Measurements from ENCODE around the gene KCTD5.

Gene KCTD5

GRCh38 chr16:2734844-2735515 lies 52.7 kb downstream of the KCTD5 start:
- DNase-seq: no peak

GRCh38 chr16:2736476-2737237 lies 54.3 kb downstream of the KCTD5 start:
- DNase-seq: peak; percentile 44

- DNase-seq: no peak
Measured at GRCh38 chr16:2737238-2737605, 54.9 kb downstream of the KCTD5 start.

GRCh38 chr16:2737895-2738418 lies 55.6 kb downstream of the KCTD5 start:
- DNase-seq: peak; percentile 41

GRCh38 chr16:2738615-2739014 lies 56.3 kb downstream of the KCTD5 start:
- DNase-seq: peak; percentile 47

GRCh38 chr16:2739625-2740430 lies 57.5 kb downstream of the KCTD5 start:
- peak; percentile 68 for DNase-seq

- DNase-seq: no peak
Measured at GRCh38 chr16:2740476-2740875, 58.2 kb downstream of the KCTD5 start.

GRCh38 chr16:2741168-2741567 lies 58.8 kb downstream of the KCTD5 start:
- no peak for DNase-seq

GRCh38 chr16:2742323-2743006 lies 60.1 kb downstream of the KCTD5 start:
- no peak for DNase-seq

- no peak for DNase-seq
Measured at GRCh38 chr16:2743007-2743810, 60.9 kb downstream of the KCTD5 start.

- DNase-seq: peak; percentile 43
Measured at GRCh38 chr16:2744711-2745110, 62.4 kb downstream of the KCTD5 start.

GRCh38 chr16:2745116-2745890 lies 63.0 kb downstream of the KCTD5 start:
- no peak for DNase-seq

- peak; percentile 48 for DNase-seq
Measured at GRCh38 chr16:2745961-2746360, 63.6 kb downstream of the KCTD5 start.

- DNase-seq: peak; percentile 43
Measured at GRCh38 chr16:2748757-2749455, 66.6 kb downstream of the KCTD5 start.

- DNase-seq: no peak
Measured at GRCh38 chr16:2749476-2749875, 67.2 kb downstream of the KCTD5 start.

GRCh38 chr16:2749936-2750335 lies 67.6 kb downstream of the KCTD5 start:
- DNase-seq: no peak

GRCh38 chr16:2751577-2752034 lies 69.3 kb downstream of the KCTD5 start:
- no peak for DNase-seq

GRCh38 chr16:2752035-2752849 lies 69.9 kb downstream of the KCTD5 start, which contains the start of gene SRRM2:
TSS of gene SRRM2 (plus strand) at chr16:2752638. CDS start at chr16:2756365, 3,727 bp downstream.
- peak; percentile 97 for DNase-seq

Measured in islet precursor cell (in vitro differentiated cells).